Neural cell (in vitro differentiated cells): ENCODE results near the gene C1QTNF9. TPM values are rescaled to one million over a fixed set of nuclear protein-coding genes. Genes with fewer than 3 reads are reported as not detected.
"Not testable (repeated sequence)": the region's sequence is repeated elsewhere in the genome, so short reads cannot be mapped to it uniquely, and the experiment has no call there.

Experiments used
- H2AFZ ChIP-seq: fragments of 200-600, 300-800 bp; sonication (generic), shearing (Covaris generic); 2 replicates; pipeline ENCODE4 v1.6.0; 2014; ENCODE audit warnings: low read depth, mild to moderate bottlenecking, antibody characterized with exemption, low read length, moderate library complexity
- H3F3A ChIP-seq: fragments of 200-600 bp; shearing (Covaris generic); 2 replicates; pipeline ENCODE4 v1.6.1; 2016; ENCODE audit warnings: mild to moderate bottlenecking, moderate library complexity, mixed read lengths, antibody characterized with exemption, low read length; ENCODE audit not compliant: insufficient read depth, poor library complexity, severe bottlenecking
- H3K27ac ChIP-seq: fragments of 200-600, 300-800 bp; sonication (generic), shearing (Covaris generic); 2 replicates; pipeline ENCODE4 v1.5.1; 2014; ENCODE audit warnings: mild to moderate bottlenecking, low read length, moderate library complexity
- H3K27me3 ChIP-seq: fragments of 300-800, 200-600 bp; sonication (generic), shearing (Covaris generic); 2 replicates; pipeline ENCODE4 v1.6.0; 2014; ENCODE audit warnings: mild to moderate bottlenecking, low read depth, low read length, moderate library complexity; ENCODE audit not compliant: insufficient read depth
- H3K36me3 ChIP-seq: fragments of 300-800, 200-600 bp; sonication (generic), shearing (Covaris generic); 2 replicates; pipeline ENCODE4 v1.5.1; 2014; ENCODE audit warnings: mild to moderate bottlenecking, antibody characterized with exemption, low read length, moderate library complexity; ENCODE audit not compliant: insufficient read depth
- H3K4me2 ChIP-seq: fragments of 300-800, 200-600 bp; sonication (generic), shearing (Covaris generic); 2 replicates; pipeline ENCODE4 v1.6.0; 2014; ENCODE audit warnings: mild to moderate bottlenecking, low read length
- H3K4me3 ChIP-seq: fragments of 300-800, 200-600 bp; sonication (generic), shearing (Covaris generic); 2 replicates; pipeline ENCODE4 v1.5.1; 2014; ENCODE audit warnings: mild to moderate bottlenecking, low read length, moderate library complexity
- H3K79me2 ChIP-seq: fragments of 200-600 bp; shearing (Covaris generic); replicated peaks from 2 replicates; pipeline ENCODE4 v1.6.0; 2014; ENCODE audit warnings: mild to moderate bottlenecking, low read length, moderate library complexity; ENCODE audit not compliant: insufficient read depth
- H3K9ac ChIP-seq: fragments of 300-800, 200-600 bp; sonication (generic), shearing (Covaris generic); 2 replicates; pipeline ENCODE4 v1.6.1; 2016; ENCODE audit warnings: mild to moderate bottlenecking, low read length, mixed read lengths
- H3K9me2 ChIP-seq: fragments of 200-600 bp; shearing (Covaris generic); 2 replicates; pipeline ENCODE4 v1.6.1; 2016; ENCODE audit warnings: mild to moderate bottlenecking, low read length, mixed read lengths; ENCODE audit not compliant: insufficient read depth
- H3K9me3 ChIP-seq: fragments of 200-600, 300-800 bp; sonication (generic), shearing (Covaris generic); 2 replicates; pipeline ENCODE4 v1.6.1; 2016; ENCODE audit warnings: mild to moderate bottlenecking, mixed run types, low read length, moderate library complexity, mixed read lengths
- H4K20me1 ChIP-seq: fragments of 200-600 bp; shearing (Covaris generic); 2 replicates; pipeline ENCODE4 v1.6.1; 2016; ENCODE audit warnings: mild to moderate bottlenecking, mixed run types; ENCODE audit not compliant: insufficient read depth
- CTCF ChIP-seq: fragments of 450-650 bp; IDR thresholded peaks from 2 replicates; pipeline ENCODE4 v1.5.1; 2014; ENCODE audit warnings: antibody characterized with exemption, mild to moderate bottlenecking, moderate library complexity; ENCODE audit not compliant: poor library complexity, severe bottlenecking
- EP300 ChIP-seq: fragments of 450-650 bp; conservative IDR thresholded peaks from 2 replicates; pipeline ENCODE4 v1.6.1; 2014; ENCODE audit warnings: antibody characterized with exemption, mild to moderate bottlenecking, moderate library complexity; ENCODE audit not compliant: poor library complexity, severe bottlenecking
- EZH2 ChIP-seq: fragments of 200-600, 300-800 bp; shearing (Covaris generic), sonication (generic); IDR thresholded peaks from 2 replicates; pipeline ENCODE4 v1.6.1; 2014; ENCODE audit warnings: antibody characterized with exemption, low read length, borderline replicate concordance, mild to moderate bottlenecking; ENCODE audit not compliant: insufficient read depth, poor library complexity, severe bottlenecking
- MXI1 ChIP-seq: fragments of 450-650 bp; conservative IDR thresholded peaks from 2 replicates; pipeline ENCODE4 v1.6.1; 2014; ENCODE audit warnings: antibody characterized with exemption, mild to moderate bottlenecking; ENCODE audit not compliant: poor library complexity, severe bottlenecking
- POLR2AphosphoS5 ChIP-seq: IDR thresholded peaks from 2 replicates; pipeline ENCODE4 v1.6.1; 2012
- RAD21 ChIP-seq: fragments of 450-650 bp; conservative IDR thresholded peaks from 2 replicates; pipeline ENCODE4 v1.6.1; 2014; ENCODE audit warnings: antibody characterized with exemption, mild to moderate bottlenecking, moderate library complexity
- REST ChIP-seq: IDR thresholded peaks from 2 replicates; pipeline ENCODE4 v1.6.1; 2012; ENCODE audit warnings: borderline replicate concordance
- SMC3 ChIP-seq: fragments of 450-650 bp; conservative IDR thresholded peaks from 2 replicates; pipeline ENCODE4 v1.6.1; 2014; ENCODE audit warnings: antibody characterized with exemption, mild to moderate bottlenecking, moderate library complexity; ENCODE audit not compliant: poor library complexity
- TAF1 ChIP-seq: IDR thresholded peaks from 2 replicates; pipeline ENCODE4 v1.6.1; 2012; ENCODE audit warnings: low read depth
- polyA minus RNA-seq: library from RNA; depleted of rRNA, polyadenylated mRNA; stranded (reverse); fragments of >200 nt; gene quantifications from 2 replicates; pipeline ENCODE4 v1.2.3, GENCODE V29; 2014
- polyA plus RNA-seq: library from polyadenylated mRNA; depleted of rRNA; stranded (reverse); fragments of >200 nt; gene quantifications from 2 replicates; pipeline ENCODE4 v1.2.3, GENCODE V29; 2014

Gene C1QTNF9
- polyA plus RNA-seq (not detected in 2 replicates), polyA minus RNA-seq (not detected in 2 replicates)

- not testable (repeated sequence) for H3K4me3 ChIP-seq, H3K9me3 ChIP-seq, H2AFZ ChIP-seq, H3K27me3 ChIP-seq, H3K27ac ChIP-seq, H3K36me3 ChIP-seq, H3F3A ChIP-seq, H3K9me2 ChIP-seq, H3K9ac ChIP-seq, H3K79me2 ChIP-seq, H3K4me2 ChIP-seq, H4K20me1 ChIP-seq
Measured at GRCh38 chr13:24309300-24309699, at the start of gene C1QTNF9. C1QTNF9 (plus strand) TSS chr13:24309580; CDS start chr13:24316004, 6,424 bp downstream.

GRCh38 chr13:24261566-24261965 lies 47.8 kb upstream of the C1QTNF9 start:
- Histone ChIP-seq H3K4me3 (no peak overlapping the region), H3K9me2 (no peaks in the 10 kb centered on the region), H3K36me3 (no peaks in the 10 kb centered on the region), H3K27me3 (no peaks in the 10 kb centered on the region), H3K9me3 (no peaks in the 10 kb centered on the region), H3K27ac (no peak overlapping the region), H3F3A (no peaks in the 10 kb centered on the region), H3K79me2 (no peaks in the 10 kb centered on the region), H3K9ac (no peak overlapping the region), H3K4me2 (no peak overlapping the region), H2AFZ (no peak overlapping the region), H4K20me1 (no peaks in the 10 kb centered on the region)
- TF ChIP-seq MXI1 (no peak), EZH2 (no peak), EP300 (no peak), RAD21 (no peak), REST (no peak), POLR2AphosphoS5 (no peak), TAF1 (no peak), CTCF (no peak), SMC3 (no peak)

- H3K4me3 ChIP-seq = no peak overlapping the region
- no peaks in the 10 kb centered on the region for H4K20me1 ChIP-seq
- H3K27me3 ChIP-seq = no peaks in the 10 kb centered on the region
- no peak overlapping the region for H3K9ac ChIP-seq
- no peak overlapping the region for H3K4me2 ChIP-seq
- no peak overlapping the region for H3K27ac ChIP-seq
- TF ChIP-seq REST (no peak), POLR2AphosphoS5 (no peak), CTCF (no peak), SMC3 (no peak), RAD21 (no peak), MXI1 (no peak), TAF1 (no peak), EZH2 (no peak), EP300 (no peak)
- no peaks in the 10 kb centered on the region for H3F3A ChIP-seq
- no peak overlapping the region for H2AFZ ChIP-seq
- no peaks in the 10 kb centered on the region for H3K36me3 ChIP-seq
- no peaks in the 10 kb centered on the region for H3K9me3 ChIP-seq
- H3K79me2 ChIP-seq = no peaks in the 10 kb centered on the region
- no peaks in the 10 kb centered on the region for H3K9me2 ChIP-seq
Measured at GRCh38 chr13:24263632-24264031, 45.7 kb upstream of the C1QTNF9 start.
